ENCODE measurements around the gene NFIC.

GRCh38 chr19:3319643-3320353 is 46.6 kb upstream of the NFIC start:
- TF ChIP-seq CTCF (IDR thresholded peaks at IDR 0.05; ENCODE audit: low read depth, low read length, missing input control) = no peak
- TF ChIP-seq ATF3 (IDR thresholded peaks at IDR 0.05) = no peak
- TF ChIP-seq YY1 (IDR thresholded peaks at IDR 0.05) = no peak
- TF ChIP-seq MAX (IDR thresholded peaks at IDR 0.05) = no peak
- TF ChIP-seq JUND (IDR thresholded peaks at IDR 0.05) = no peak
- TF ChIP-seq SP1 (IDR thresholded peaks at IDR 0.05) = no peak
- TF ChIP-seq ZBTB33 (IDR thresholded peaks at IDR 0.05) = no peak
- no peak for TF ChIP-seq TAF1 (conservative IDR thresholded peaks at IDR 0.05)
- TF ChIP-seq GABPA (IDR thresholded peaks at IDR 0.05 in 1 of 2, conservative IDR thresholded peaks at IDR 0.05 in 1 of 2) = no peak
- TF ChIP-seq FOXA1 (IDR thresholded peaks at IDR 0.05) = no peak
- TF ChIP-seq REST (IDR thresholded peaks at IDR 0.05) = no peak
- TF ChIP-seq RAD21 (IDR thresholded peaks at IDR 0.05) = no peak
- TF ChIP-seq NR2F2 (IDR thresholded peaks at IDR 0.05) = no peak
